Measurements from ENCODE around the gene ANAPC1.
"Not testable (repeated sequence)": the region's sequence is repeated elsewhere in the genome, so short reads cannot be mapped to it uniquely, and the experiment has no call there.

ANAPC1 gene, protein sequence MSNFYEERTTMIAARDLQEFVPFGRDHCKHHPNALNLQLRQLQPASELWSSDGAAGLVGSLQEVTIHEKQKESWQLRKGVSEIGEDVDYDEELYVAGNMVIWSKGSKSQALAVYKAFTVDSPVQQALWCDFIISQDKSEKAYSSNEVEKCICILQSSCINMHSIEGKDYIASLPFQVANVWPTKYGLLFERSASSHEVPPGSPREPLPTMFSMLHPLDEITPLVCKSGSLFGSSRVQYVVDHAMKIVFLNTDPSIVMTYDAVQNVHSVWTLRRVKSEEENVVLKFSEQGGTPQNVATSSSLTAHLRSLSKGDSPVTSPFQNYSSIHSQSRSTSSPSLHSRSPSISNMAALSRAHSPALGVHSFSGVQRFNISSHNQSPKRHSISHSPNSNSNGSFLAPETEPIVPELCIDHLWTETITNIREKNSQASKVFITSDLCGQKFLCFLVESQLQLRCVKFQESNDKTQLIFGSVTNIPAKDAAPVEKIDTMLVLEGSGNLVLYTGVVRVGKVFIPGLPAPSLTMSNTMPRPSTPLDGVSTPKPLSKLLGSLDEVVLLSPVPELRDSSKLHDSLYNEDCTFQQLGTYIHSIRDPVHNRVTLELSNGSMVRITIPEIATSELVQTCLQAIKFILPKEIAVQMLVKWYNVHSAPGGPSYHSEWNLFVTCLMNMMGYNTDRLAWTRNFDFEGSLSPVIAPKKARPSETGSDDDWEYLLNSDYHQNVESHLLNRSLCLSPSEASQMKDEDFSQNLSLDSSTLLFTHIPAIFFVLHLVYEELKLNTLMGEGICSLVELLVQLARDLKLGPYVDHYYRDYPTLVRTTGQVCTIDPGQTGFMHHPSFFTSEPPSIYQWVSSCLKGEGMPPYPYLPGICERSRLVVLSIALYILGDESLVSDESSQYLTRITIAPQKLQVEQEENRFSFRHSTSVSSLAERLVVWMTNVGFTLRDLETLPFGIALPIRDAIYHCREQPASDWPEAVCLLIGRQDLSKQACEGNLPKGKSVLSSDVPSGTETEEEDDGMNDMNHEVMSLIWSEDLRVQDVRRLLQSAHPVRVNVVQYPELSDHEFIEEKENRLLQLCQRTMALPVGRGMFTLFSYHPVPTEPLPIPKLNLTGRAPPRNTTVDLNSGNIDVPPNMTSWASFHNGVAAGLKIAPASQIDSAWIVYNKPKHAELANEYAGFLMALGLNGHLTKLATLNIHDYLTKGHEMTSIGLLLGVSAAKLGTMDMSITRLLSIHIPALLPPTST (N-terminal part only)

DNA sequence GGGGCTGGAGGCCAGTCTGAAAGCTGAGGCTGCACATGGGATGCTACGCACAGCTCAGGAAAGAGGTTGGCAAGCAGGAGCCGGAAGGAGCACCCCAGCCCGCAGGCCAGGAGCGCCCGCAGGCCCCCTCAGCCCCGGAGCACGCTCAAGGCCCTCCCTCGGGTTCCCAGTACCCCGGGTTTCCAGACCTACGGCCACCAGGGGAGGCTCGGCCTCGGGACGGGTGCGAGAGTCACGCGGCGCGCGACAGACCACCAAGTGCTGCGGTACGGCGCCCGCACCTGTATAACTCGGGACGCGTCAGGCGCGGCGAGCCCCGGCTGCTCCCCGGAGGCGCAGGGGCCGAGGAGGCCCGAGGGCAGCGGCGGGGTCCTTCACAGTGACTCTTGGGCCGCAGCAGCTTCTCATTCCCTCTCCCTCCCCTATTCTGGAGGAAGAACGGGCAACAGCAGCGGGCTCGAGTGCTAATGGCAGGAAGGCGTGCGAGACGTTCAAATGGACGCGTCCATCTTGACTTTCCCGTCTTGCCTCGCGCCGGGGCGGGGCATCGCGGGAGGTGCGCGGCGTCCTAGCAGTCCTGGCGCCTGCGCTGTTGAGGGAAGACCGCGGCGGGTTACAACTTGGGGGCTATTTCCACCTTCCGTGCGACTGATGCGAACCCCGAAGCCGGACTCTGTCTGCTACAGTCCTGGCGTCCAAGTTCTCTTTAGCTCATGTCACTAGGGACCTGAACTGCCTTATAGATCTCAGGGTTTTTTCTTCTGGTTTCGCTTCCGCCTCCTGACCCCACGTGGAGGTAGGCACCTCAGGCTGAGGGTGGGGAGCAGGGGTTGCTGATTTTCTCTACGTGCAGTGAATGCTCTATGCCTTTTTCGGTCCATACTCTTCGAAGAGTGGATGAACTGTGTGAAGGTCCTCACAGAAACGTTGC lies at the start of gene ANAPC1:
Gene ANAPC1, minus strand, starts transcription at position 533 of the 931 bp plus-strand sequence. CDS start 3,368 bp downstream, outside the sequence.
- peak; percentile 73 for DNase-seq (ENCODE audit: low read depth)

DNA sequence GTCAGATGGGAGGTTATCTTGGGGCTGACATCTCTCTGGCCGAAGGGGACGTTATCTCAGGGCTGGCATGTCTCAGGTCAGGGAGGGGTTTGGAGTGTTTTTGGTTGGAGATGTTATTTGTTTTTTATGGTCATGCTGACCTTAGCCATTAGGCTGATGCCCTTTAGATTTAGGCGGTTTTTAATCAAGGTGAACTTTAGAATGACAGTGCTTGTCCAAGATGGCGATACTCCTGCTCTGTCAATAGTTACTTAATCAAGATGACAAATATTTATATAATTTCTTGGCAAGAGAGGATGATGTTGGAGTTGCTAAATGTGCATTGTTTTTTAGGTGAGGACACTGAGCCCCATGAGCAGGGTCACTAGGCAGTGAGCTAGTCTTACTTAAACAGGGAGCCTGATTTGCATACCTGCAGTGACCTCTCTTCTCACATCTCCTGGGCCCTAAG lies 48.9 kb upstream of the ANAPC1 start:
- DNase-seq (ENCODE audit: low read depth), result no peak

DNA sequence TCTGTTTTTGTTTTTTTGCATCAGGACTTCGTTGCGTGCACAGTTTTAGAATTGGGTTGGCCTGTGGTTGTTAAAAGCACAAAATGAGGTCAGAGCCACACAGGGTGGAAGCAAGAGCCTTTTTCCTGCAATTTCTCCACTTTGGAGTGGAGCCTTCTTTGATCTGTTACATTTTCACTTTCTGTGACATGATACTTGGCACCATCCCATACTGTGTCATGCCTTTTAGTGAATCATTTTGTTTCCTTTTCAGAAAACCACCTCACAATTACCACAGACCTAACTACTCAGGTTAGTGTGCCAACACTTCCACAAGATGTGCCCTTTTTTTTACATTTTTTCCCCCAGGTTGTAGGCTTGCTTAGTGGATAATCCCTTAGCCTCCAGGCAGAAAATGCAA lies 46.9 kb upstream of the ANAPC1 start:
- no peak for DNase-seq (ENCODE audit: low read depth)

DNA sequence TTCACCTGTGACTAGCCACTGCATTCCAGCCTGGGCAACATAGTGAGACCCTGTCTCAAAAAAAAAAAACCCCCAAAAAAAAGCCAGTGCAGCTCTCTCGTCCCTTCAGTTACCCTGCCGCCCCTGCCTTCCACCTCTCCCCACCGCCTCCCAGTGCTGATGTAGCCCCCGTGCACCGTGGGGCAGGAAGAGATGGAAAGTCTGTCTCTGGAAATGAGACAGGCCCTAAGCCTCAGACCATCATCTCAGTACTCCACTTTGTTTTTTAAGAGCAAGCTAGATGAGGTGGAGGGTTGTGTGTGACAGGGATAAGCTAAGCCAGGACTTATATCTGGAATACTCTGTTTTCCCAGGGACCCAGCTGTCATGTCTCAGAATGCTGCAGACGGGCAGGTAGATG lies 46.4 kb upstream of the ANAPC1 start:
- no peak for DNase-seq (ENCODE audit: low read depth)

DNA sequence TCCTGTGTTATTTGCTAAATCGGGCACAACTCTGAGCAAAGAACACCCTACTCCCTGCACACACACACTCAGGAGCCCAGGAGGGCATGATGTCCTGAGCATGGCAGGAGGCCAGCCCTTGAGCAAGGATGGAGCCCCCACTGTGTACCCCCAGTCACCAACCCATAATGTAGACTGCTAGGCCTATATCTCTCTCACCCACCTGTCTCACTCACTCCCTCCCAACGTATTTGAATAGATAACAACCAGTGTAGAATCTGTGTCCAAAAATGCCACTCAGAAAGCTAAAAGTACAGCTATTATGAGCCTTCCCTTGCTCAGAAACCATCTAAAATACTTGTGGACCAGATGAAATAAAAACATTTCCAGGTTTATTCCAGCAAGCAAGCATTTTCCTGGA lies 43.7 kb upstream of the ANAPC1 start:
- DNase-seq (ENCODE audit: low read depth), result no peak

DNA sequence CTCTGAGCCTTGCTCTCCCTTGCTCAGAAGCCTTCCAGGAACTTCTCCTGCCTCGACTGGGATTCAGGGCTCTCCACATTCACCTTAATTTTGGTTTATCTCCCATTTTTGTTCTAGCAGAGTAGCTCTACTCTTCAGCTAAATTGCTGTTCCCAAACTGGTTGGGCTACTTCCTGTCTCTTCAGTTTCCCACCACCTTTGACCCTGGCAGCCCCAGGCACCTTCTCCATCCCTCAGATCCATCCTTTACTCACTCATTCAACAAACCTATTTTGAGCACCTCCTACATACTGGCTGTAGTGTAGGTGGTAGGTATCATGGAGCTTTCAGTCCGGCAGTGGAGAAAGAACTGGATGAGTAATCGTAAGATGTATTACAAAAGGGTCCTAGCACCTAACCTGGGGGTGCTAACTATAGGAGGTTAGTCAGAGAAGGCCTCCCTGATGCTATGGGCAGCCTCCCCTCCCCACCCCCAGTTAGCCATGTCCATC lies 40.7 kb upstream of the ANAPC1 start:
- DNase-seq (ENCODE audit: low read depth), result no peak

DNA sequence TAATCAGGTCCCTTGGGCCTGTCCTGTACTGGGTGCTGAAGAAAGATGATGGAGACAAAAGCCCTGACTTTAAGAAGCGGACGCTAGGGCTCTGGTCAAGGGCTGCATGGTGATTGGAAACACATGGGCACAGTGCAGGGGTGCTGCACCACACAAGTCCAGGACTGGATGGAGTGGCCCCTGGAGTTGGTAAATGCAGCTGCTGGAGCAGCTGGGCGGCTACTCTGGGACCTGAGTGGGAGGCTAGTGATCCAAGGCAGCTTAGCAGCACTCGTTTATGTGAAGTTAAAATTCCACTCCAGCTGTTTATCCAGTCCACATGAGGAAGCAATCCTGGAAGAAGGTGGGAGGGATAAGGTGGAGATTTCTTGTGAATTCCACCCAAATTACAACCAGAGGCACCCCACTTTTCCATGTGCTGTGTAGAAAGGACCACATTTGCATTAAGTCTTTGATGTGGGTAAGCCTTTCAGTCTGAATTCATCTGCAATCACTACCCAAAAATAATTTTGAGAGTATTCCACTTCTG lies 39.3 kb upstream of the ANAPC1 start:
- no peak for DNase-seq (ENCODE audit: low read depth)

DNA sequence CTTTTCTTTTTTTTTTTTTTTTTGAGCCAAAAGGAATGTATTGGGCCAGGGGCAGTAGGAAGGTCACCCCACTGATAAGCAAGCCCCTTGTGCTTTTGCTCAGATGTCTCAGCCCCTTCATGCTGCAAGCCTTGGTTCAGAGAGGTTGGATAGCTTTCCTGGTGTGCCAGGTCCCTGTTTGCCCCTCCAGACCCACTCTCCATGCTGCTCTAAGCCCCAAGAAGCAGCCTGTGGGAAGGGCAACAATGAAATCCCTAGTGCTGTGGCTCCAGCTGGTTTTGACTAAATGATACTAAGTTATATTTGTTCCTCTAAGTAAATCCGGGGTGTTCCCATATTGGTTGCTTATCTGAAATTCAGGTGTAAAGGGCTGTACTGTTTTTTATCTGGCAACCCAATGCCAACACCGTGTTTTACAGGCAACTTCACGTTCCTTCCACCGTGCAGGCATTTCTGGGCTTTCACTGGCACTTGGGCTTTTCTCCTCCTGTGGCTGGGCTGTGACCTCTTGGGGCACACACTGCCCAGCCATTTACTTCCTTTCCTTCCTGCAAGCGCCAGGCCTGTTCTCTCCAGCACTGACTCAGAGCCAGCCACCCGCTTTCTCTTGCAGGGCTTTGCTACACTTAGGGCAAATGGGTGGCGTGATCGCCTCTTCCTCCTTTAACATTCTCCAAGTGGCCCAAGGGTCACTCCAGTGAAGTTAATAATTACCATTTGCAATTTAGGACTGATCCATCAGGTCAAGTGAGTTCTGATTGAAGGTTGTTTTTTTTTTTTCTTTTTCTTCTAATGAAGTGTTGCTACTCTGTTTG lies 36.0 kb upstream of the ANAPC1 start:
- DNase-seq (ENCODE audit: low read depth), result no peak

DNA sequence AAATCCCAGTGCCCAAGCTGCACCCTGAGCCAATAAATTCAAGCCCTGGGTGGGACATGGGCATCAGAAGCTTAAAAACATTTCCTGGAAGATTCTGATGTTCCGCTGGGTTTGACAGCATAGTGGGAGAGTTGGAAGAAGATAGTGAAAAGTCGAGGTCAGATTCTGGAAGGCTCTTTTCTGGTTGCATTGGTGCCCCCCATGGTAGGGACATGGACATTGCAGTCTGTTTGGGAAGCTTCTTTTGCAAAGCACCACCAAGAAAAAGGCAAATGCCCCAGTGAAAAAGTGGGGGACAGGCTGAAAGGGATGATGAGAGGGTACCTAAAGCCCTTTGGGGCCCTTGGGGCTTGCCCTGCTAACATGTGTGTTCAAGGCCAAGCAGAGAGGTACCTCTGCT lies 35.4 kb upstream of the ANAPC1 start:
- no peak for DNase-seq (ENCODE audit: low read depth)

DNA sequence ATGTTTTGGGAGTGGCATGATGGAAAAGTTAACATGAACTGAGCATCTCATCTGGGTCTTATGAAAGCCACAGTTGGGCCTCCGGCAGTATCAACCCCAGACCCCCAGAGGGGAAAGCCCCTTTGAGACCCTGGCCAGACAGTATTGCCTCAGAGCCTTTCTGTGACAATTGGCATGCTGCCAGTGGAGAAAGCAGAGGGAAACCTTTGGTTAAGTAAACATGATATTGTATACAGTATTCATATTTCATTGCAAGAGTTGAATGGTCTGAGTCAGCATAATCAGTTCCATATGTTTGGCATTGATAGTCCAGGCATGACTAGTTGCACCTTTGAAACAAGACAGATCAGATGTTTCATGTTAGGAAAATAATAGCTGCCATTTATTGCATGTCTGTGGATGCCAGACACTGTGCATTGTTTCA lies 34.4 kb upstream of the ANAPC1 start:
- no peak for DNase-seq (ENCODE audit: low read depth)

DNA sequence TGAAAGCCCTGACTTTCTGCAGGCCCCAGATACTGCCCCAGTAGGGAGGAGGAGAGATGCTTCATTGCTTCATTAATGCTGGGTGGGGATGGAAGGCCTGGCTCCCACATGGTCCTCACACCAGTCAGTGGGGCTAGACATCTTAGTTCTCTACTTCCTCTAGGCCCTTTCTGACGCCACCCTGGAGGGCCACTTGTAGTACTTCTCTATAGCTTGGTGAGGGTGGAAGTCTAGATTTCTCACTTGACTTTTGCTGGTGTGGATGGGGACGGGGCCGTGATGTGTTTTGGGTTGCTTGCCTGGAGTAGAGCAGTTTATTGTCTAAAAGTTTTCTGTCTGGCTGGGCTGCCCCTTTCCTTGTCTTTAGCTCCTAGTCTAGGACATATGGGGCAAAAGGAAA lies 33.1 kb upstream of the ANAPC1 start:
- no peak for DNase-seq (ENCODE audit: low read depth)

DNA sequence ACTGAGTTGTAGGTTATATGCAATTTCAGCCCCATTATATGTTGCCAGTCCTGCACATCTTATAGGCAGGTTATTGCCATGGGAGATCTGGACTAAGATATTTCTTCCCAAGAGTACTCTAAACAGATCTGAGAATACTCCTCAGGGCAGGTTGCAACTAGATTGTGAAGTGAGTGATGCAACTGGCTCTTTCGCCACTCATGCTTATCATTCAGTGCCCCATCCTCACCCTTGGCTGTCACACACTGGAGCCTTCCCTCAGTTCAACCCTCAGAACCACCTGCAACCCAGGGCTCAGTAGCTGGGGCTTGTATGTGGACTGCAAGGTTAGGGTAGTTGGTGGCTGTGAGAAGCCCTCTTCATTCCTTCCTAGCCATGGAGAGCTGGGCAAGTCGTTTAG lies 28.6 kb upstream of the ANAPC1 start:
- DNase-seq (ENCODE audit: low read depth), result no peak

DNA sequence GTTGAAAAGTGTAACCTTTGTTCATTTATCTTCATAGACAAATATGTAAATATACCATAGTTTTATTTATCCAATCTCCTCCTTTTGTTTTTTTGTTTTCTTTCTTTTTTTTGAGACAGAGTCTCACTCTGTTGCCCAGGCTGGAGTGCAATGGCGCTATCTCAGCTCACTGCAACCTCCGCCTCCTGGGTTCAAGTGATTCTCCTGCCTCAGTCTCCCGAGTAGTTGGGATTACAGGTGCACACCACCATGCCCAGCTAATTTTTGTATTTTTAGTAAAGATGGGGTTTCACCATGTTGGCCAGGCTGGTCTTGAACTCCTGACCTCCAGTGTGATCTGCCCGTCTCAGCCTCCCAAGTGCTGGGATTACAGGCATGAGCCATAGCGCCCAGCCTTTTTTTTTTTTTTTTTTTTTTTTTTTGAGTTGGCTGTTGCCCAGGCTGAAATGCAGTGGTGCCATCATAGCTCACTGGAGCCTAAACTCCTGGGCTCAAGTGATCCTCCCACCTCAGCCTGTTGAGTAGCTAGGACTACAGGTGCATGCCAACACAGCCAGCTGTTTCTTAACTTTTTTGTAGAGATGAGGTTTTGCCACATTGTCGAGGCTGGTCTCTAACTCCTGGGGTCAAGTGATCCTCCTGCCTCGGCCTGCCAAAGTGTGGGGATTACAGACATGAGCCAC lies 27.4 kb upstream of the ANAPC1 start:
- DNase-seq (ENCODE audit: low read depth), result not testable (repeated sequence)

DNA sequence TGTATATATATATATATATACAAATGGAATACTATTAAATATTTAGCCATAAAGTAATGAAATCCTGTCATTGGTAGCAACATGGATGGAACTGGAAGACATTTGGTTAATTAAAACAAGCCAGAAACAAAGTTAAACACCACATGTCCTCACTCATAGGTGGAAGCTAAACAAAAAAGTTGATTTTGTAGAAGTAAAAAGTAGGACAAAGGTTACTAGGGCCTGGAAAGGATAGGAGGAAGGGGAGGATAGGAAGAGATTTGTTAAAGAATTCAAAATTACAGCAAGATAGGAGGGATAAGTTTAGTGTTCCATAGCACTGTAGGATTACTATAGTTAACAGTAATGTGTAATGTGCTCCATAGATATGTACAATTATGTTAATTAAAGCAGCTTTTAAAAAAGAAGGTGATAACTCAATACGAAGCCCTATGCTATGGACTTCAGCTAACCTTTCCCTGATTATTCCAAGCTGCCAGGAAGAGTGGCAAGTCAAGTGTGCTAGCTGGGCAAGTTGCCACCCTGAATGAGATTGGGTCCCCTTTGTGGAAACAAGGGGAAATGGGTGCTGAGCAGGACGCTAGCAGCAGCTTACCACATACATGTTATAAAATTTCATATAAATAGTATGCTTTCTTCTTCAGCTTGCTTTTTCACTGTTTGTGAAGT lies 26.8 kb upstream of the ANAPC1 start:
- DNase-seq (ENCODE audit: low read depth), result no peak

DNA sequence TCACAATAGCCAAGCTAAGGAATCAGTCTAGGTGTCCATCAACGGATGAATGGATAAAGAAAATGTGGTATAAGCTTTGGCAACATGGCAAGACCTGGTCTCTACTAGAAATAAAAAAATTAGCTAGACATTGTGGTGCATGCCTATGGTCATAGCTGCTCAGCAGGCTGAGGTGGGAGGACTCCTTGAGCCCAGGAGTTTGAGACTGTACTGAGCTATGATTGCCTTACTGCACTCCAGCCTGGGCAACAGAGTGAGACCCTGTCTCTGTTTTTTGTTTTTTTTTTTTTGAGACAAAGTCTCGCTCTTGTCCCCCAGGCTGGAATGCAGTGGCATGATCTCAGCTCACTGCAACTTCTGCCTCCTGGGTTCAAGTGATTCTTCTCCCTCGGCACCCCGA lies 26.0 kb upstream of the ANAPC1 start:
- not testable (repeated sequence) for DNase-seq (ENCODE audit: low read depth)

DNA sequence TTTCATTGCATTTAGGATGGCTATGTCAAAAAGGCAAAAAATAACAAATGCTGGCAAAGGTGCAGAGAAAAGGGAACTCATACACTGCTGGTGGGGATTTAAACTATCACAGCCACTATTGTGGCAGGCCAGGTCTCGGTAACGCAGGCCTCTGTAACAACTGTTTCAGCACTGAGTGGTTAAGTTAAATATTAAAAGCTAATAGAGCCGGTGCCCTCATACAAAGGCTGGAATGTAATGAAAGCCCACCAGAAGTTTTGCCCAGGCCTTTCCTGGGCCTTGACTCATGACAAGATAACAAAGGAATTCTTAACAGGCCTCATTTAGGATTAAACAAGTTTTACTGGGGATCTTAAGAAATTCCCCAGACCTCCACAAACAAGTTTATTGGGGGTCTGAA lies 25.1 kb upstream of the ANAPC1 start:
- no peak for DNase-seq (ENCODE audit: low read depth)

DNA sequence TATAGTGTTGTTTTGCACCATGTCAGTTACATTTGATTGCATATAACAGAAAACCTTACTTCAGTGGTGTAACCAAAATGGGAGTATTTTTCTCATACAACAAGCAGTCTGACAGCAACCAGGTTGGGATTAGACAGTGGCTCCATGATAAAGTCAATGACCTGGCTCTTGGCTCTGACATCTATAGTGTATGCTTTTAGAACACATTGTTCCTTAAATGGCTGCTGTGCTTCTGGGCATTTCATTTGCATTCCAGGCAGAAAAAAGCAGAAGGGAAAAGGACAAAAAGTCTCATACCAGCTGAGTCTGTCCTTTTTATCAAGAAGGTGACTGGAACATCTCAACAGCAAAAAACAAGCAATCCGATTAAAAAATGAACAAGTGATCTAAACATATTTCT lies 24.6 kb upstream of the ANAPC1 start:
- no peak for DNase-seq (ENCODE audit: low read depth)

DNA sequence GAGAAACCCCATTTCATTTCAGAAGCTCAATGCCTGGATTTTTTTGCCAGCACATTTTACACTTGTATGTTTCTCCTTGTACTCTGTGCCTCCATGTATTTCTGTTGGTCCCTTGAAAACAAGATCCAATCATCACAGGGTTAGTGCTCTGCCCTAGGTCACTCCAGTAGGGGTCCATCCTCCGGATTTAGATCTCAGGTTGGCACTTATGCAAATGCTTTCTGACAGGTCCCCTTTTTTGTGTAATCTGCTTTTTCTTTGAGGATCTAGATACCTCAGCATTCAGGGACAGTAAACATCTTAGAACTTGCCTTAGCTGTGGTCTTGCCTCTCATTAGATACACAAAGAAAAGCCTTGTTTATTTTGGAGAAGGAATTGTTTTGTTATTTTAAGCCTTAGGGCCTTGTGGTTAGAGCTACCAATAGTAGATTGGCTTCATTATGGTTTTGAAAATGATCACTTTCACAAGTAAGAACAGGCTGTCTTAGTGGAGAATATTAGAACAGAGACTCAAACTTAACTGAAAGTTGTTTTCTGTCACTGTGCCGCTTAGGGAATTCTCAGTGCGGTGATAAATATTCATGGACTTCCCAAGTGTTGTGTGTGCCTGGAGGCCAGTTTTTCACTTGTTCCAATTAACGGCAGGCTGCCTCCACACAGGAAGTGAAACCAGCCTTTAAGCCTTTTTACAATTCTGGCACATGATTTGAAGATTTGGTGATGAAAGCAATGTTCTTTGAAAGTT lies 22.2 kb upstream of the ANAPC1 start:
- no peak for DNase-seq (ENCODE audit: low read depth)
